ENCODE results near the gene KRT73. TPM values are rescaled to one million over a fixed set of nuclear protein-coding genes. Genes with fewer than 3 reads are reported as not detected.

KRT73 gene
- polyA plus RNA-seq (2011; rRNA removed) (not detected in 2 replicates), polyA minus RNA-seq (2011; rRNA and poly(A)+ RNA removed) (not detected in 2 replicates)

DNA sequence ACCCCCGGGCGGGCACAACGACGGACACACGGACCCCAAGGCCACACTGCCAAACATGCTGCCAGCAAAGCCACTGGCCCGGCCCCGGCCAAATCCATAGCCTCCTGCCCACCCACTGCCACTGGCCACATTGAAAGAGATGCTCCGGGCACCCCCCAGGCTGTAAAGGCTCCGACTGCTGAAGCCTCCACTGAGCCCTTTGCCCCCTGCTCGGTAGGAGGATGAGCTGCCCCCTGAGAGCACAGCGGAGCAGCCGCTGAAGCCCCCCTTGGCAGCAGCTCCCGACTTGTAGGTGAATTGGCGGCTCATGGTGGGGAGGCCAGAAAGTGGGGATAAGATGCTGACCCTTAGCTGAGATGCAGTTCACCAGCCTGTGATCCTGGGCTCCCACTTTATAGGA lies at the start of gene KRT73:
TSS of gene KRT73 (minus strand) at position 344 of the 400 bp plus-strand sequence. CDS start at position 309, 35 bp downstream.
- Histone ChIP-seq H3K9me3 (ENCODE audit: control insufficient read depth, insufficient read depth, low read length) (no peaks in the 10 kb centered on the region), H3K27ac (ENCODE audit: low read depth, low read length) (no peak within 1 kb of the TSS), H3K4me3 (ENCODE audit: low read depth, low read length) (no peak within 1 kb of the TSS), H3K27me3 (ENCODE audit: control insufficient read depth, insufficient read depth, low read length) (peaks cover 15% of the 10 kb centered on the region)
- TF ChIP-seq, protein P1, sequence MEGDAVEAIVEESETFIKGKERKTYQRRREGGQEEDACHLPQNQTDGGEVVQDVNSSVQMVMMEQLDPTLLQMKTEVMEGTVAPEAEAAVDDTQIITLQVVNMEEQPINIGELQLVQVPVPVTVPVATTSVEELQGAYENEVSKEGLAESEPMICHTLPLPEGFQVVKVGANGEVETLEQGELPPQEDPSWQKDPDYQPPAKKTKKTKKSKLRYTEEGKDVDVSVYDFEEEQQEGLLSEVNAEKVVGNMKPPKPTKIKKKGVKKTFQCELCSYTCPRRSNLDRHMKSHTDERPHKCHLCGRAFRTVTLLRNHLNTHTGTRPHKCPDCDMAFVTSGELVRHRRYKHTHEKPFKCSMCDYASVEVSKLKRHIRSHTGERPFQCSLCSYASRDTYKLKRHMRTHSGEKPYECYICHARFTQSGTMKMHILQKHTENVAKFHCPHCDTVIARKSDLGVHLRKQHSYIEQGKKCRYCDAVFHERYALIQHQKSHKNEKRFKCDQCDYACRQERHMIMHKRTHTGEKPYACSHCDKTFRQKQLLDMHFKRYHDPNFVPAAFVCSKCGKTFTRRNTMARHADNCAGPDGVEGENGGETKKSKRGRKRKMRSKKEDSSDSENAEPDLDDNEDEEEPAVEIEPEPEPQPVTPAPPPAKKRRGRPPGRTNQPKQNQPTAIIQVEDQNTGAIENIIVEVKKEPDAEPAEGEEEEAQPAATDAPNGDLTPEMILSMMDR (IDR thresholded peaks at IDR 0.05; ENCODE audit: low read depth, low read length), result no peak
- POLR2A ChIA-PET, result no interaction called here
- CTCF ChIA-PET, result no interaction called here
- DNase-seq (ENCODE audit: low read depth, low spot score), result no peak

DNA sequence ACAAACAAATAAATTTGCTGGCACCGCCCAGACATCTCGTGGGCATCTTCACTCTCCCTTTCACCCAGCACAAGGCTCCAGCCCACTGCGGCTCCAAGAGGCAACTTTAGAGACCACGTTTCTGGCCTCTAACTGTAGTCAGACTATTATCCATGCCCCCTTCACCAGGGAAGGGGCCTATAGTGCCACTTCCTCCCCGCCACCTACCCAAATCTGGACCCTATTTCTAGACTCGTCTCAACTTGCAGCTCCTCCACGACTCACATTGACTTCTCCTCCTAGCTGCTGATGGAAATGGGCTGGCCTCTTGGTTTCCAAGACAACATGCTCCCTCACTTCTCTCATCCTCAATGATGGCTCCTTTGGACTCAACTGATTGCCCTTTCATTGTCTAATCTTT lies 49.6 kb upstream of the KRT73 start:
- CTCF ChIA-PET, result interaction anchor here (0.6 kb wide), 1 partner anchor 198 kb away, joined by 3 read pairs; no protein-coding TSS in a partner anchor

DNA sequence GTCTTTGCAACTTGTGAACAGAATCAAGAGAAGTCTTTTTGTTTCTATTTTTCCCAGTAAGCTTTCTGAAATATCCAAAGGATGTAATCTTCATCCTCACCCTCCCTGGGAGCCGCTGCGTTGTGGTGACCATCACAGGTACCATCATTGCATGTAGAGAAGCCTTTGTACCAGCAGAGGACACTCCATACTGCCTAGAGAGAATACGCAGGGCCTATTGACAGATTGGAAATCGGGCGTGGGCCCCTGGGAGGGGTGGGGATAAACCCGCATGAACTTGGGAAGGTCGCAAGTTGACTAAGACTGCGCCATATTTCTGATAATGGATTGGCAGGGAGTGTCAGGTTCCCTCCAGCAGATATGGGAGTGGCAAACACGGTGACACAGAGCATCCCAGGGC lies 49.1 kb upstream of the KRT73 start:
- ChIA-PET CTCF (interaction anchor here (0.6 to 0.7 kb wide), 3 partner anchors 198 to 295 kb away, joined by 3 read pairs; no protein-coding TSS in a partner anchor), POLR2A (no interaction called here)

More for the DNA sequence above, 49.6 kb upstream of the KRT73 start:
- Histone ChIP-seq H3K27ac (ENCODE audit: low read depth, low read length) (peak overlapping the region; percentile 11), H3K9me3 (ENCODE audit: control insufficient read depth, insufficient read depth, low read length) (no peaks in the 10 kb centered on the region), H3K4me3 (ENCODE audit: low read depth, low read length) (no peak overlapping the region), H3K27me3 (ENCODE audit: control insufficient read depth, insufficient read depth, low read length) (peaks cover 4% of the 10 kb centered on the region)
- POLR2A ChIA-PET, result no interaction called here
- TF ChIP-seq, protein P1 (IDR thresholded peaks at IDR 0.05; ENCODE audit: low read depth, low read length), result no peak
- DNase-seq (ENCODE audit: low read depth, low spot score), result no peak

DNA sequence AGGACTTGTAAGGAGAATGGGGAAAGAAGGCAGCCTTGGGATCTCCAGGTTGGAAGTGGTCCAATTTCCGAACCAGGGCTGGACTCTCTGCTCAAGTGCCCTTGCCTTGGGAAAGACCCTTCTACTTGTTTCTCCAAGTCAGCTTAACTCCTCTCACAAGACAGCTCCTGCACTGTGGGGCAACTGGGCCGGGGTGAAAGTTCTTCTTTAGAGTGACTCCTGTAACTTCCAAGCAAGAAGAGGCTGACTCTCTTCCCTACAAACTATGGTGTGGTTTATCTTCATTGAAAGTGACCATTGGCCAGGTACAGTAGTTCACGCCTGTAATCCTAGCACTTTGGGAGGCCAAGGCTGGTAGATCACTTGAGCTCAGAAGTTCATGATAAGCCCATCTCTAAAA lies 48.1 kb upstream of the KRT73 start:
- ChIA-PET CTCF (interaction anchor here (0.6 to 1.4 kb wide), 3 partner anchors 20 to 219 kb away, joined by 3 to 4 read pairs (median 3); no protein-coding TSS in a partner anchor), POLR2A (no interaction called here)
- peaks cover 7% of the 10 kb centered on the region for H3K27me3 ChIP-seq (ENCODE audit: control insufficient read depth, insufficient read depth, low read length)
- H3K9me3 ChIP-seq (ENCODE audit: control insufficient read depth, insufficient read depth, low read length), result no peaks in the 10 kb centered on the region
- H3K27ac ChIP-seq (ENCODE audit: low read depth, low read length), result no peak overlapping the region
- TF ChIP-seq, protein P1 (IDR thresholded peaks at IDR 0.05; ENCODE audit: low read depth, low read length), result no peak
- no peak overlapping the region for H3K4me3 ChIP-seq (ENCODE audit: low read depth, low read length)
- no peak for DNase-seq (ENCODE audit: low read depth, low spot score)

More for the DNA sequence above, 49.1 kb upstream of the KRT73 start:
- Histone ChIP-seq H3K27ac (ENCODE audit: low read depth, low read length) (no peak overlapping the region), H3K27me3 (ENCODE audit: control insufficient read depth, insufficient read depth, low read length) (peaks cover 5% of the 10 kb centered on the region), H3K9me3 (ENCODE audit: control insufficient read depth, insufficient read depth, low read length) (no peaks in the 10 kb centered on the region), H3K4me3 (ENCODE audit: low read depth, low read length) (no peak overlapping the region)
- TF ChIP-seq, protein P1 (IDR thresholded peaks at IDR 0.05; ENCODE audit: low read depth, low read length), result peak; percentile 32
- no peak for DNase-seq (ENCODE audit: low read depth, low spot score)

DNA sequence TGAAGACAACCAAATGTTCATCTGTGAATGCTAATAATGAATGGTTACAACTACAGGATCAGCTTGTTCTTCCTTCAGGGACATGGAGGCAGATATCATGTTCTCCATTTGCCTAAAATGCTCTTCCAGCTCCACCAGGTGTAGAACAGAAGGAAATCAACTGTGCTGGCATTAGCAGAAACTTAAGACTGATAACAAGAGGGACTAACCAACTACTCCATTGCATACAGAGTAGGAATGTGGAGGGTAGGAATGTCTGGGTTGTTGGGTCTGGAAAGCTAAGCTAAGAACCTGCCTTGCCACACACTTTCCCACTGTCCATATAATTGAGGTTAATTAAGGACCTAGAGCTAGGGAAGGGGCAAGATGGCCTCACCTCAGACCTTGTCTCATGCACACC lies 45.1 kb upstream of the KRT73 start:
- Histone ChIP-seq H3K27me3 (ENCODE audit: control insufficient read depth, insufficient read depth, low read length) (peaks cover 10% of the 10 kb centered on the region), H3K27ac (ENCODE audit: low read depth, low read length) (no peak overlapping the region), H3K9me3 (ENCODE audit: control insufficient read depth, insufficient read depth, low read length) (no peaks in the 10 kb centered on the region), H3K4me3 (ENCODE audit: low read depth, low read length) (no peak overlapping the region)
- TF ChIP-seq, protein P1 (IDR thresholded peaks at IDR 0.05; ENCODE audit: low read depth, low read length), result no peak
- DNase-seq (ENCODE audit: low read depth, low spot score), result no peak
- POLR2A ChIA-PET, result no interaction called here
- CTCF ChIA-PET, result no interaction called here
